ENCODE results near the gene GOLGA3.
"Not testable (repeated sequence)": the region's sequence is repeated elsewhere in the genome, so short reads cannot be mapped to it uniquely, and the experiment has no call there.

The GOLGA3 gene

DNA sequence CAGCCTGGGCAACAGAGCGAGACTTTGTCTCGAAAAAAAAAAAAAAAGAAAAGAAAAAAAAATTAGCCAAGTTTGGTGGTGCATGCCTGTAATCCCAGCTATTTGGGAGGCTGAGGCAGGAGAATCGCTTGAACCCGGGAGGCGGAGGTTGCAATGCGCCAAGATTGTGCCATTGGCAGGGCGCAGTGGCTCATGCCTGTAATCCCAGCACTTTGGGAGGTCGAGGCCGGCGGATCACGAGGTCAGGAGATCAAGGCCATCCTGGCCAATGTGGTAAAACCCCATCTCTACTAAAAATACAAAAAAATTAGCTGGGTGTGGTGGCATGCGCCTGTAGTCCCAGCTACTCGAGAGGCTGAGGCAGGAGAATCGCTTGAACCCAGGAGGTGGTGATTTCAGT lies 26.5 kb upstream of the GOLGA3 start:
- peaks cover 50% of the 10 kb centered on the region for H3K36me3 ChIP-seq (ENCODE audit: control insufficient read depth, insufficient read depth, low read length)
- H3K27me3 ChIP-seq (ENCODE audit: control insufficient read depth, insufficient read depth, low read length); H3K9ac ChIP-seq (ENCODE audit: low read length); H3K4me3 ChIP-seq (ENCODE audit: low read length); H3K4me1 ChIP-seq (ENCODE audit: control insufficient read depth, insufficient read depth, low read length); H3K27ac ChIP-seq (ENCODE audit: low read depth, low read length): not testable (repeated sequence)

DNA sequence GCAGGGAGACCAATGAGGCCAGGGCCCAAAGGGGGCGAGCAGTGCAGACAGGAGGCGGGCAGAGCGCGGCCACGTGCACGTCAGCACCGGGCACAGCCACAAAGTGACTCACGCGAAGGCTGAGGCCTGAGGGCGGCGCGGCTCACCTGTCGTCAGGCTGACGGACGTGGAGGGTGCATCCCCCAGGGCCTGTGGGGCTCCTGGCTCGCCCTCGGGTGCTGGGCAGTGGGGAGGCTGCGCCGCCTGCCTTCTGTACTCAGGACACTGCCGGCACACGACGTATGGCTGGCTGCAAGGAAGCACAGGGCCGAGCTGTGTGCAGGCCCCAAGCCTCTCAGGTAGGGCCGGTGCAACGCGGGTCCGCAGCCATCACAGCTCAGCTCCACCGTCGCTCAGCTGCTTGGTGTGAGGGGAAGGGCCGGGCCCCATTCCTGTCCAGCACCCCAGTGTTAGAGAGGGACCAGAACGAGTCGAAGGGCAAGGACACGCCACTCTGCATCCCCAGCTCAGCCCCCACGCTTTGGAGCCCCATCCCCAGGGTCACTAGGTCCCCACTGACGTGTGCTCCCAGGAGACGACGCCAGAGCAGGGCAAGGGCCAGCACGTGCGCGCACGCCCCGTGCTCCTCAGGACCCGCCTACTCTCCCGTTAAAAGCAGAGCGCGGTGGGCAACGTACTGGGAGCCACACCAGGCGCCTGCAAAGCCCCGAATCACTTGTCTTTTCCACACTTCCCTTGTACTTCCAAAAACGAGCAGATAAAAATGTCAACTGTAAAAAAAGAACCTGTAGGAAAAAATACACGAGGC lies 24.8 kb upstream of the GOLGA3 start:
- no peak overlapping the region for H3K9ac ChIP-seq (ENCODE audit: low read length)
- H3K36me3 ChIP-seq (ENCODE audit: control insufficient read depth, insufficient read depth, low read length), result peaks cover 50% of the 10 kb centered on the region
- H3K4me1 ChIP-seq (ENCODE audit: control insufficient read depth, insufficient read depth, low read length), result no peaks in the 10 kb centered on the region
- no peak overlapping the region for H3K4me3 ChIP-seq (ENCODE audit: low read length)
- no peak overlapping the region for H3K27ac ChIP-seq (ENCODE audit: low read depth, low read length)
- no peaks in the 10 kb centered on the region for H3K27me3 ChIP-seq (ENCODE audit: control insufficient read depth, insufficient read depth, low read length)

DNA sequence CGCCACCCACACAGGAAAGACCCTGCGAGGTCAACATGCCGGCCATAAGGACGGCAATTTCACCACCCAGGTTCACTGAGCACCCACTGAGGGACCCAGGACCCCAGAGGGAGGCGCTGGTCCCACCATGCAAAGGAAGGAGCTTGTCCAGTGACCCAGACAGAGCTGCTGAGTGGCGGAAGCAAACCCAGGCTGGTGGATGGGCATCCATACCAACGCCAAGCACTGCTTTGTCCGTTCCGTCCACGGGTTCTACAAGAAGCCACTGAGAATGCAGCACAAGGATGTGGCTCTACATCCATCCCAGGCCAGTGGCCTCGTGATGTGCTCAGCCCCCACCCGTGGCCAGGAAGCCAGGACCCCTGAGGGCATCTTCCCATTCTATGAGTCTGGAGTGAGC lies 23.8 kb upstream of the GOLGA3 start:
- Histone ChIP-seq H3K27me3 (ENCODE audit: control insufficient read depth, insufficient read depth, low read length) (no peaks in the 10 kb centered on the region), H3K4me3 (ENCODE audit: low read length) (no peak overlapping the region), H3K27ac (ENCODE audit: low read depth, low read length) (no peak overlapping the region), H3K36me3 (ENCODE audit: control insufficient read depth, insufficient read depth, low read length) (peaks cover 49% of the 10 kb centered on the region), H3K4me1 (ENCODE audit: control insufficient read depth, insufficient read depth, low read length) (no peaks in the 10 kb centered on the region), H3K9ac (ENCODE audit: low read length) (no peak overlapping the region)

DNA sequence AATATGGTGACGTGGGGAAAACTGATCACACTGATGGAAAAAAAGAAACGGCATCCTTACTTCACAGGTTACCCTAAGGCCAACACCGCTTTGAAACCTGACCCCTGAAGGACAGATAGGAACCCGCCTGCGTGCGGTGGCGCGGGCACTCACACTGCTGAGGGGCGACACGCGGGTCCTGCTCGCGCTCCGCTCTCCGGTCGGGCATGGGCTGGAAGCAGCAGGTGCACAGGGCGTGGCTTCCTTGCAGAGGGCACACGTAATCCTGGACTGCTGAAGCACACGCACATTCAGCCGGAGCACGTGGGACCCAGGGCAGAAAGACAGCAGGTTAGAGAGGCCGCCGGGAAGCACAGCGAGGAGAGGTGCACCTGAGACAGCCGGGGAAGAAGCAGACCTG lies 22.8 kb upstream of the GOLGA3 start:
- H3K9ac ChIP-seq (ENCODE audit: low read length), result no peak overlapping the region
- H3K27ac ChIP-seq (ENCODE audit: low read depth, low read length), result no peak overlapping the region
- no peaks in the 10 kb centered on the region for H3K4me1 ChIP-seq (ENCODE audit: control insufficient read depth, insufficient read depth, low read length)
- H3K4me3 ChIP-seq (ENCODE audit: low read length), result no peak overlapping the region
- H3K27me3 ChIP-seq (ENCODE audit: control insufficient read depth, insufficient read depth, low read length), result no peaks in the 10 kb centered on the region
- H3K36me3 ChIP-seq (ENCODE audit: control insufficient read depth, insufficient read depth, low read length), result peaks cover 52% of the 10 kb centered on the region

DNA sequence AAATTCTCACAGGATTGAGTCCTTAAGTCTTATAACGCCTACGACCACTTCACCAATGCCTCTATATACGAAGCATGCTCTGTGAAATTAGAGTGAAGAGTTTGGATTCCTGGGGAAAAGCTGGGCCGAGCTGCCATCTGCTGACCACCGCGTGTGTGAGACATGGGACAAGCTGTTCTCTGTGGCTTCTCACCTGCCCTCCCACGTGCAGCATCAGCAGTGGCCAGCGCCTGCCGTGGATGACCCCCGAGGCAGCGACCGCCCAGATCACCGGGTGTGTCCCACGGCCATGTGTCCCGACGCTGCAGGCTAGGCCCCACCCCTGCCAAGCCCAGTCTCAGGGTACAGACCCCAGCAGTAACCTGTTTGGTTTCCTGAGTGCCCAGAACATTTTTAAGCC lies 21.6 kb upstream of the GOLGA3 start:
- Histone ChIP-seq H3K27ac (ENCODE audit: low read depth, low read length) (no peak overlapping the region), H3K9ac (ENCODE audit: low read length) (no peak overlapping the region), H3K27me3 (ENCODE audit: control insufficient read depth, insufficient read depth, low read length) (no peaks in the 10 kb centered on the region), H3K4me3 (ENCODE audit: low read length) (no peak overlapping the region), H3K4me1 (ENCODE audit: control insufficient read depth, insufficient read depth, low read length) (no peaks in the 10 kb centered on the region), H3K36me3 (ENCODE audit: control insufficient read depth, insufficient read depth, low read length) (peaks cover 48% of the 10 kb centered on the region)

DNA sequence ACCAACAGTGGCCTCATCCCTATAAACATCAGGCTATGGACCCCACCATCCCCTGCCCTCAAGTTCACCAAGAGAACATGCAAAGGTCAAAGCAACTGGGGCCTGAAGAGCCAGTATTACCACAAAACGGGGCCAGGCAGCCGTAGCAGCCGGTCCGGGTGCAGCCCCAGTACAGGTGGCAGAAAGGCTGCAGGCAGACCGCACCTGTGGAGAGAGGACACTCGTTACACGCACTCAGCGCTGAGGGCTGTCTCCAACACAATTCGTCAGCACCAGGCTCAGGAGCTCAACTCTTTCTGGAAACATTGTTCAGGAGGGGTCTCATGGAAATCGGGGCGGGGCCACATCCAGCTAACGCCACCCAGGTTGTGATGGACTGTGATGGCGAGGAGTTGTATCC lies 19.9 kb upstream of the GOLGA3 start:
- Histone ChIP-seq H3K27me3 (ENCODE audit: control insufficient read depth, insufficient read depth, low read length) (no peaks in the 10 kb centered on the region), H3K4me1 (ENCODE audit: control insufficient read depth, insufficient read depth, low read length) (no peaks in the 10 kb centered on the region), H3K4me3 (ENCODE audit: low read length) (no peak overlapping the region), H3K9ac (ENCODE audit: low read length) (no peak overlapping the region), H3K27ac (ENCODE audit: low read depth, low read length) (no peak overlapping the region), H3K36me3 (ENCODE audit: control insufficient read depth, insufficient read depth, low read length) (peaks cover 46% of the 10 kb centered on the region)

DNA sequence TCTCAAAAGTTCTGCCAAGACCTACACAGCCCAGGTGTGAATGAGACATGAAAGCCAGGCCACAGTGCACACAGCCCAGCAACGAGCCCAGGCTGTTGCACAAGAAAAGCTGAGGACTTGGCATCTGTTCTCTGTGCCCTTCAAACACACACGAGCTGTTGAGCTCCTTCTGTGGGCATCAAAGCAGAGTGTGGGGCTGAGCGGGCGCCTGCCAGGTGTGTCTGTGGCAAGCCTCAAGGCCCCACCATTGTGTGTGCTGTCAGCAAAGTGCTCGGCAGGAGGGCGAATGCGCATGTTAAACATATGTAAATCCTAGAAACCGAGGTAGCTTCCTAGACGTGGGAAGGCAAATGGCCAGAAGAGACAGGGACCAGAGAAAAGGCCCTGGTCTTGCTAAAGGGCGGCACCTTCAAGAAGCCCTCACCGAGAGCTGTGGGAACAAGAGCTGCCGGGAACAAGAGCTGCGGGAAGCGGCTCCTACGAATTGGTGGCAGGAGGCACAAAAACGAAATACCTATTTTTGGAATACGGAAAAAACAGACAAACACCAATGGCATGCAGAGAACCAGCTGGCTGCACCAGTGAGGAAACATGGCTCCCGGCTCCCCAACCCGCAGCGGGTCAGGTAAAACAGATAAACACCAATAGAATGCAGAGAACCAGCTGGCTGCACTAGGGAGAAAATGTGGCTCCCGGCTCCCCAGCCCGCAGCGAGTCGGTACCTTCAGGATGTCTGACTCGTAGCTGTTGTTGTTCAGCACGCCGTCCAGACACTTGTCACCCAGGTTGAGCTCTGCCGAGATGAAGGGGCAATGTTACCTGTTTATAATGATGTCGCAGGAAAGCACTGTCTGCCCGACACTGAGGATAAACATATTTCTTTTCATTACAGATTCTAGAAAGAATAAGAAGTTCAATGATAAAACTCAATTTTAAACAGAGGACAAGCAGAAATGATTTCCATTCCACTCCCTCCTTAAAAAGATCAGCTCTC lies 19.0 kb upstream of the GOLGA3 start:
- H3K4me1 ChIP-seq (ENCODE audit: control insufficient read depth, insufficient read depth, low read length), result no peaks in the 10 kb centered on the region
- H3K27ac ChIP-seq (ENCODE audit: low read depth, low read length), result no peak overlapping the region
- no peaks in the 10 kb centered on the region for H3K27me3 ChIP-seq (ENCODE audit: control insufficient read depth, insufficient read depth, low read length)
- no peak overlapping the region for H3K9ac ChIP-seq (ENCODE audit: low read length)
- H3K4me3 ChIP-seq (ENCODE audit: low read length), result no peak overlapping the region
- H3K36me3 ChIP-seq (ENCODE audit: control insufficient read depth, insufficient read depth, low read length), result peaks cover 43% of the 10 kb centered on the region

DNA sequence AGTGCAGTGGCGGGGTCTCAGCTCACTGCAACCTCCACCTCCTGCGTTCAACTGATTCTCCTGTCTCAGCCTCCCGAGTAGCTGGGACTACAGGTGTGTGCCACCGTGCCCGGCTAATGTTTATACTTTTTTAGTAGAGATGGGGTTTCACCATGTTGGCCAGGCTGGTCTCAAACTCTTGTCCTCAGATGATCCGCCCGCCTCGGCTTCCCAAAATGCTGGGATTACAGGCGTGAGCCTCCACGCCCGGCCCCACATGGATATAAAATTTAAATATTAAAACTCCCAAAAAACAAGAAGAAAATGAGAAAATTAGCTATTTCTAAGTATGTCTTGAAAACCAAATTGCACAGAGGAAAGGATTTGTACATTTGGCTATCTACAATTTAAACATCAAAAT lies 16.0 kb upstream of the GOLGA3 start:
- not testable (repeated sequence) for H3K4me1 ChIP-seq (ENCODE audit: control insufficient read depth, insufficient read depth, low read length); H3K27ac ChIP-seq (ENCODE audit: low read depth, low read length); H3K27me3 ChIP-seq (ENCODE audit: control insufficient read depth, insufficient read depth, low read length); H3K9ac ChIP-seq (ENCODE audit: low read length); H3K4me3 ChIP-seq (ENCODE audit: low read length)
- H3K36me3 ChIP-seq (ENCODE audit: control insufficient read depth, insufficient read depth, low read length), result peaks cover 36% of the 10 kb centered on the region

DNA sequence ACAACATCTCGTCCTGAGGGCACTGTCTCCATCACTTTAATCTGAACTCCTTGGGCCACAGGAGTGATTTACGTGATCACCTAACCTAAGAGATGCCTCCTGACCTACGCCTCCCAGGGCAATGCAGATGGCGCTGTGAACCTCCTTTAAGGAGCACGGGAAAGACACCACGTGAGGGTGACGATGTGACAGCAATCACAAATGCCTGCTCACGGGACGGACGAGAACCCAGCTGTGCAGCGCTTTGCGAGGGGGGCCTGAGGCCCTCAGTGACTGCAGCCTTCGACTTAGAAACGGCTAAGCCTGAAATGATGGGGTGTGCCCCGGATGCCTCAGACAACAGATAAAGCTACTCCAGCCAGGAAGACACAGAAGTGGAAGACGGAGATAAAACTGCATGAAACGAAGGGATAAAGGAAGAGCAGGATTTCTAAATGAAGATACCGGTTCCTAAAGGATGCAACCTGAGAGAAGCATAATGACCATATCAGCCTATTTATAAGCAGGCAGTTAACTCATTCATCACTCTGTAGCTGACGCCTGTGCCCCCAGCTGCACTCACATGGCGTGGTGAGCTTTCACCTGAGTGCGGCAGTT lies 13.9 kb upstream of the GOLGA3 start:
- Histone ChIP-seq H3K4me3 (ENCODE audit: low read length) (no peak overlapping the region), H3K36me3 (ENCODE audit: control insufficient read depth, insufficient read depth, low read length) (peaks cover 32% of the 10 kb centered on the region), H3K27ac (ENCODE audit: low read depth, low read length) (no peak overlapping the region), H3K9ac (ENCODE audit: low read length) (no peak overlapping the region), H3K4me1 (ENCODE audit: control insufficient read depth, insufficient read depth, low read length) (peaks cover 5% of the 10 kb centered on the region), H3K27me3 (ENCODE audit: control insufficient read depth, insufficient read depth, low read length) (no peaks in the 10 kb centered on the region)

DNA sequence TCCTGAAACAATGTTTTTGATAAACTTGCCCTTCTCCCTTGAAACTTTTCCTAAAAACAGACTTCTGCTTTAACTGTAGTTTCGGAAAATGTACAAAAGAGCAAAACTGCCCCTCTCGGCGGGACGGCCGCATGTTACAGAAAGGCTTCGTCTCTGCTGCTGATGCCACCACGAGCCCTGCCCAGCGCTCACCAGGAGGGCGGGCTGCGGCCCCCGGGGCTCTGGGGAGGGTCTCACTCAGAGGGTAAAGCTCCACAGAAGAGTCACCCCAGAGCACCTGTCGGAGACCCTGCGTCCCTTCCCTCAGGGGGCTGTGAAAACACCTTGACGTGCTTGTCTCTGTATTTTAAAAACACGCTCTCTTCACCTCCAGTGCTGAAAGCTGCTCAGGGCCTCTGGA lies 12.5 kb upstream of the GOLGA3 start:
- H3K4me1 ChIP-seq (ENCODE audit: control insufficient read depth, insufficient read depth, low read length), result peaks cover 7% of the 10 kb centered on the region
- H3K36me3 ChIP-seq (ENCODE audit: control insufficient read depth, insufficient read depth, low read length), result peaks cover 24% of the 10 kb centered on the region
- no peak overlapping the region for H3K9ac ChIP-seq (ENCODE audit: low read length)

DNA sequence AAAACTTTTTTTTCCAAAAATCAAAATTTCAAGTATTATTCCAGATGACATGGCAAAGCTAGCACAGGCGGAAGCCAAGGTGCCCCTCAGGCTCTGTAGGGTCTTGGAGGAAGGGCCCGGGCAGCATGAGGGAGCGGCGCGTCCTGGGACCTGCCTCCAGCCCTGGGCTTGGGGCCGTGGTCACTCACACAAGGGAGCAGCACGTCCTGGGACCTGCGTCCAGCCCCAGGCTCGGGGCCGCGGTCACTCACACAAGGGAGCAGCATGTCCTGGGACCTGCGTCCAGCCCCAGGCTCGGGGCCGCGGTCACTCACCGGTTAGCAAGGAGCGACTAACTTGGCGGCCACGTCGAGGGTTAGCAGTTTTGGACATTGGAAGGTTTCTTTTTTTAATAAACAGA lies 11.9 kb upstream of the GOLGA3 start:
- Histone ChIP-seq H3K4me3 (ENCODE audit: low read length) (no peak overlapping the region), H3K27me3 (ENCODE audit: control insufficient read depth, insufficient read depth, low read length) (no peaks in the 10 kb centered on the region), H3K27ac (ENCODE audit: low read depth, low read length) (no peak overlapping the region), H3K9ac (ENCODE audit: low read length) (no peak overlapping the region), H3K4me1 (ENCODE audit: control insufficient read depth, insufficient read depth, low read length) (peaks cover 7% of the 10 kb centered on the region), H3K36me3 (ENCODE audit: control insufficient read depth, insufficient read depth, low read length) (peaks cover 21% of the 10 kb centered on the region)

More for the DNA sequence above, 12.5 kb upstream of the GOLGA3 start:
- Histone ChIP-seq H3K27me3 (ENCODE audit: control insufficient read depth, insufficient read depth, low read length) (no peaks in the 10 kb centered on the region), H3K27ac (ENCODE audit: low read depth, low read length) (no peak overlapping the region), H3K4me3 (ENCODE audit: low read length) (no peak overlapping the region)

DNA sequence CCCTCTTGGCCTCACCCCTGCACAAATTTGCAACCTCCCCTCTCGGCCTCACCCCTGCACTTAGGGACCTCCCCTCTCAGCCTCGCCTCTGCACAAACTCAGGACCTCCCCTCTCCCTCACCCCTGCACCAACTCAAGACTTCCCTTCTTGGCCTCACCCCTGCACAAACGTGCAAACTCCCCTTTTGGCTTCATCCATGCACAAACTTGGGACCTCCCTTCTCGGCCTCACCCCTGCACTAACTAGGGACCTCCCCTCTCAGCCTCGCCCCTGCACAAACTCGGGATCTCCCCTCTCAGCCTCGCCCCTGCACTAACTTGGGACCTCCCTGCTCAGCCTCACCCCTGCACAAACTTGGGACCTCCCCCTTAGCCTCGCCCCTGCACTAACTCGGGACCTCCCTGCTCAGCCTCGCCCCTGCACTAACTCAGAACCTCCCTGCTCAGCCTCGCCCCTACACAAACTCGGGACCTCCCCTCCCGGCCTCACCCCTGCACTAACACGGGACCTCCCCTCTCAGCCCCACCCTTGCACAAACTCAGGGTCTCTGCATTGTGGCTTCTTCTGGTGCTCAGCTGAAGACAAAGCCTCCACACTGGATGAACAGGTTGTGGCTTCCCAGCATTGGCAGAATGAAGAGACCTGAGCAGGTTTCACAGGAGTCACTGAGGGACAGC lies 11.0 kb upstream of the GOLGA3 start:
- no peaks in the 10 kb centered on the region for H3K27me3 ChIP-seq (ENCODE audit: control insufficient read depth, insufficient read depth, low read length)
- H3K9ac ChIP-seq (ENCODE audit: low read length), result no peak overlapping the region
- peaks cover 21% of the 10 kb centered on the region for H3K36me3 ChIP-seq (ENCODE audit: control insufficient read depth, insufficient read depth, low read length)
- H3K27ac ChIP-seq (ENCODE audit: low read depth, low read length), result no peak overlapping the region
- no peak overlapping the region for H3K4me3 ChIP-seq (ENCODE audit: low read length)
- peaks cover 7% of the 10 kb centered on the region for H3K4me1 ChIP-seq (ENCODE audit: control insufficient read depth, insufficient read depth, low read length)
